Naive thymus-derived CD4-positive, alpha-beta T cell (primary cell): ENCODE results near the gene RAB19. TPM values are rescaled to one million over a fixed set of nuclear protein-coding genes. Genes with fewer than 3 reads are reported as not detected.
A peak's percentile ranks its signal among the peaks of the same experiment; 100 is the strongest.

Source experiments
- ATAC-seq: fragments of 150-1000 bp; cut with Tn5 transposase; 2 replicates; pipeline ENCODE4 v1.10.0; 2021; ENCODE audit warnings: mild to moderate bottlenecking, moderate library complexity
- CTCF ChIA-PET: fragments of 350-600 bp; sonication (Branson Sonifier 250); formaldehyde crosslinking; loops from one replicate; lab custom pipeline; 2021; ENCODE audit warnings: antibody characterized with exemption; lab: Charles Lee
- POLR2A ChIA-PET: fragments of 350-600 bp; sonication (Branson Sonifier 250); formaldehyde crosslinking; loops from one replicate; lab custom pipeline; 2021; ENCODE audit warnings: antibody characterized with exemption, inconsistent platforms; lab: Charles Lee
- DNase-seq, 9 donors: peaks; one replicate each; pipeline versions ENCODE4 v3.0.0 to v3.0.0-alpha.2; 2020 to 2022; ENCODE audit warnings: mixed read lengths in 1 of 9
- H3K27ac ChIP-seq: one replicate; pipeline ENCODE4 v1.7.0; 2013; ENCODE audit warnings: mild to moderate bottlenecking, low read depth, low read length, moderate library complexity
- H3K27me3 ChIP-seq, 2 donors: one replicate each; pipeline ENCODE4 v1.7.0; 2013; ENCODE audit warnings: low read length in 2 of 2, mild to moderate bottlenecking in 2 of 2, moderate library complexity in 2 of 2; ENCODE audit not compliant: control insufficient read depth in 2 of 2, insufficient read depth in 2 of 2
- H3K36me3 ChIP-seq, 3 experiments: 1 replicate in 2 of 3; 2 replicates in 1 of 3; pipeline ENCODE4 v1.7.0; 2013; ENCODE audit warnings: low read length in 3 of 3, mild to moderate bottlenecking in 3 of 3, moderate library complexity in 1 of 3; ENCODE audit not compliant: insufficient read depth in 3 of 3, control insufficient read depth in 2 of 3
- H3K4me1 ChIP-seq, 2 donors: one replicate each; pipeline ENCODE4 v1.7.0; 2013; ENCODE audit warnings: low read length in 2 of 2, mild to moderate bottlenecking in 2 of 2, moderate library complexity in 1 of 2; ENCODE audit not compliant: control insufficient read depth in 2 of 2, insufficient read depth in 2 of 2
- H3K4me3 ChIP-seq: 2 replicates; pipeline ENCODE4 v1.7.0; 2013; ENCODE audit warnings: mild to moderate bottlenecking, low read length
- H3K9me3 ChIP-seq, 3 experiments: 1 replicate in 2 of 3; 2 replicates in 1 of 3; pipeline ENCODE4 v1.7.0; 2013; ENCODE audit warnings: low read length in 3 of 3; ENCODE audit not compliant: control insufficient read depth in 2 of 3
- H3K27ac Mint-ChIP-seq, 9 donors: one replicate each; pipeline ENCODE4 v1.8.0; 2020 to 2022; ENCODE audit warnings: mixed read lengths in 9 of 9, mild to moderate bottlenecking in 8 of 9, moderate library complexity in 5 of 9, inconsistent platforms in 2 of 9
- H3K27me3 Mint-ChIP-seq, 5 donors: one replicate each; pipeline ENCODE4 v1.8.0; 2021 to 2022; ENCODE audit warnings: mixed read lengths in 5 of 5, mild to moderate bottlenecking in 1 of 5
- H3K36me3 Mint-ChIP-seq, 5 donors: one replicate each; pipeline ENCODE4 v1.8.0; 2020 to 2022; ENCODE audit warnings: mixed read lengths in 5 of 5, mild to moderate bottlenecking in 3 of 5, inconsistent platforms in 1 of 5
- H3K4me1 Mint-ChIP-seq, 7 donors: one replicate each; pipeline ENCODE4 v1.8.0; 2020 to 2022; ENCODE audit warnings: mixed read lengths in 7 of 7, mild to moderate bottlenecking in 3 of 7, inconsistent platforms in 1 of 7
- H3K4me3 Mint-ChIP-seq, 10 donors: one replicate each; pipeline ENCODE4 v1.8.0; 2020 to 2022; ENCODE audit warnings: mild to moderate bottlenecking in 10 of 10, mixed read lengths in 10 of 10, moderate library complexity in 6 of 10, inconsistent platforms in 2 of 10
- H3K9me3 Mint-ChIP-seq, 11 donors: one replicate each; pipeline ENCODE4 v1.8.0; 2020 to 2022; ENCODE audit warnings: mixed read lengths in 11 of 11, mild to moderate bottlenecking in 4 of 11, inconsistent platforms in 1 of 11, moderate library complexity in 1 of 11
- intact Hi-C, 2 donors: fragments of 100-400 bp; cut with micrococcal nuclease; formaldehyde crosslinking; loops; one replicate each; pipeline ENCODE4 v1.15.1; 2023
- polyA plus RNA-seq, 2 donors: library from polyadenylated mRNA; unstranded; fragments of 300-500 nt; fragmentation: Illumina TruSeq; gene quantifications; one replicate each; pipeline ENCODE4 v1.2.3, GENCODE V29; 2021
- total RNA-seq, 6 experiments: library from RNA in 5 of 6; stranded (reverse) in 5 of 6; gene quantifications; 1 replicate in 5 of 6; 2 replicates in 1 of 6; pipeline ENCODE4 v1.2.3 and lab custom pipeline; 2021 to 2026

The RAB19 gene
- total RNA-seq (10 to 100 TPM in 1 of 5 experiments, 1 to 10 TPM in 4; 1.8 to 13.3 (median 3.3) TPM), polyA plus RNA-seq (1 to 10 TPM; 3.0 to 3.3 TPM), total RNA-seq (lab: John Stamatoyannopoulos, UW) (4.3 reads per million, percentile 22 among the genes with 10 or more reads in this experiment)

DNA sequence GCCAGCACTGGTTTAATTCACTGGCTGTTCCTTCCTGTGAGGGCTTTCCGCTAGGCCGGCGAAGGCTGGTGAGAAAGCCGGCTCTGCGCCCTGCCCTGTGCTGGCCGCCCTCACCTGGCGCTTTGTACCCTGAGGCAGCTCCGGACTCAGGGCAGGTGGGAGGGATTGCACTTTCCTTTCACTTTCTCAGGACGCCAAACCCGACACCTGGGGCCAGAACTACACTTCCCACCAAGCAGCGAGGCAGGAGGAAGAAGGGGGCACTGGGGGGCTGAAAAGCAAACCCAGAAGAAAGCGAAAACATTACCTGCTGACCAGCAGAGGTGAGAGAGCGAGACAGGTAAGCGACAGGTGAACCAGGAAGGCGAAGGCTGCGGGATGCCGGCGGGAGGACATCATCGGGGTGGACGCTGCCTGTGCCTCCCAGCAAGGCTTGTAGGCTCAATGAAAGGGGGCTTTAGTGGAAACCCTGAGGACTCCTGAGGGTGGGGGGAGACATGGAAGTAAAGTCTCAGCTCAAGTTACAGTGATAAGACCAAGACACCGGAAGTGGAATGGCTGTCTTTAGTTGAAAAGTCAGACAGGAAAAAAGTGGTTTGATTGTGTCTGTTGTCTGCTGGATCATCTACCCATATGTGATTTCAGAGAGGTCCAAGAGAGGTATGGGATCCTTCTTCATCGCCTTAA, at the start of gene RAB19:
Gene RAB19 (plus strand): TSS at position 181 of the 687 bp plus-strand sequence. CDS start 3,589 bp downstream, outside the sequence.
- Mint-ChIP-seq H3K36me3 (peaks cover 3 to 28% (median 12%) of the 10 kb centered on the region in 5 donors), H3K27me3 (peaks cover 0 to 3% (median 0%) of the 10 kb centered on the region in 5 donors), H3K9me3 (peaks cover 0 to 3% (median 0%) of the 10 kb centered on the region in 11 donors), H3K4me1 (peaks cover 13 to 42% (median 29%) of the 10 kb centered on the region in 7 donors), H3K27ac (peak within 1 kb of the TSS; percentile 91 to 99 (median 96)), H3K4me3 (peak within 1 kb of the TSS; percentile 92 to 99 (median 97))
- Histone ChIP-seq H3K27ac (peak within 1 kb of the TSS; percentile 87), H3K4me3 (peak within 1 kb of the TSS; percentile 82), H3K27me3 (no peaks in the 10 kb centered on the region), H3K36me3 (peaks cover 0 to 10% (median 0%) of the 10 kb centered on the region in 3 experiments), H3K4me1 (peaks cover 8 to 11% of the 10 kb centered on the region in 2 donors), H3K9me3 (no peaks in the 10 kb centered on the region)
- ATAC-seq (peak; percentile 87), DNase-seq (peak; percentile 7 to 67 (median 56))
- intact Hi-C loops: loop anchor here (1.0 to 10.0 kb wide), 12 partner anchors 27 to 1939 kb away; partner anchors contain the start of genes MKRN1 (in 2 of the 2), MRPS33 (in 2 of the 2), BRAF (in 1 of the 2) and NDUFB2 (in 1 of the 2)
- POLR2A ChIA-PET: interaction anchor here (1.0 to 2.5 kb wide), 6 partner anchors 13 to 75 kb away, joined by 3 to 13 read pairs (median 4); partner anchors contain the start of gene MKRN1
- CTCF ChIA-PET: no interaction called here

DNA sequence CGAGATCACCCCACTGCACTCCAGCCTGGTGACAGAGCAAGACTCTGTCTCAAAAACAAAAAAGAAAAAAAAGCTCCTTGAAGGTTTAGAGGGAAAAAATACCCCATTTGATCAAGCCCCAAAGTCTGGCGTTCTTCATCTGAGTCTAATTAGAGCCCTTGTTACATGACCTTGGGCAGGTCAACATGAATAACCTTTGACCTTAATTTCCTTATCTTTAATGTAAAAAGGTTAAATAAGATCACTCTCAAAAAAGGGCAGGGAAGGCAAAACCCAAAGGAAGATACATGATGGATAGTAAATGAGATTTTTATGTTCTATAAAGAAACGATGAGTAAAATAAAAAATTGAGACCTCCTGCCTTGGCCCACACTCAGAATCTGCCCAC, 45.8 kb upstream of the RAB19 start:
- Mint-ChIP-seq H3K36me3 (peaks cover 3 to 43% (median 23%) of the 10 kb centered on the region in 5 donors), H3K27ac (peak overlapping the region in 6 of 9 donors; percentile 68 to 99 (median 87)), H3K27me3 (no peaks in the 10 kb centered on the region), H3K9me3 (no peaks in the 10 kb centered on the region), H3K4me1 (peaks cover 14 to 36% (median 25%) of the 10 kb centered on the region in 7 donors), H3K4me3 (peak overlapping the region in 6 of 10 donors; percentile 72 to 91 (median 80))
- Histone ChIP-seq H3K9me3 (no peaks in the 10 kb centered on the region), H3K27ac (no peak overlapping the region), H3K4me3 (no peak overlapping the region), H3K36me3 (peaks cover 0 to 26% (median 0%) of the 10 kb centered on the region in 3 experiments), H3K27me3 (no peaks in the 10 kb centered on the region), H3K4me1 (peaks cover 0 to 7% of the 10 kb centered on the region in 2 donors)
- intact Hi-C loops: loop anchor here in 1 of 2 donors (2.0 kb wide), 1 partner anchor 121 kb away; the partner anchor contains the start of gene MKRN1
- CTCF ChIA-PET: no interaction called here
- DNase-seq (no peak), ATAC-seq (no peak)
- POLR2A ChIA-PET: interaction anchor here (0.6 kb wide), 1 partner anchor 1015 kb away, joined by 3 read pairs; no protein-coding TSS in a partner anchor

DNA sequence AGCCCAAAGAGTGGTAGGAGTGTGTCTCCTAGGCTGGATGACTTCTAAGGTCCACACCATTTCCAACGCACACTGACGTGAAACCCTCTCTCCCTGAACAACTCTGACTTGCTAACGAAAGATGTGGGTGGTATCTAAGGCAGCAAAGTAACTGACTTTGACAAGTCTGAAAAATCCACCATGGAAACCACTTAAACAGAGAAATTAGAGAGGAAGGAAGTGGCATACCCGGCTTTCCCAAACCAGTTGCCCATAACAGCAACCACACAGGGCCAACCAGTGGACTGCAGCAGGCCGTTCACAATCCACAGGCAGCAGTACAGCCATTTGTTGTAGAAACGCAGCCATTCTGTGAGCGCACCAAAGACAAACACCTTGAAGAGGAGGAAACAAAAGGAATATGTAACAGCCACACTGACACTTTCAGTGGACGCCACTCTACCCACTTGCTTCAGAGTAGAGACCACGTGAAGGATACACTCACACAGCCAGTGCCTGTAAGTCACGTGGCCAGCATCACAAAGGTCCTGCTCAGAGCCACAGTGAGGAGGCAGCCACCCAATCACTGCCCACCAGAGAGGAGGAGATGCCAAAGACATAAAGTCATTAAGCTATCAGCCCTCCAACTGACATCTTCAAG, 45.3 kb upstream of the RAB19 start:
- peaks cover 3 to 39% (median 19%) of the 10 kb centered on the region in 5 donors for H3K36me3 Mint-ChIP-seq
- H3K4me1 ChIP-seq: peaks cover 0 to 7% of the 10 kb centered on the region in 2 donors
- peak in 1 of 9 donors; percentile 29 for DNase-seq
- no peaks in the 10 kb centered on the region for H3K9me3 Mint-ChIP-seq
- H3K36me3 ChIP-seq: peaks cover 0 to 21% (median 0%) of the 10 kb centered on the region in 3 experiments
- intact Hi-C loops: loop anchor here in 1 of 2 donors (1.0 to 2.0 kb wide), 2 partner anchors 18 to 120 kb away; partner anchors contain the start of gene MKRN1
- no peaks in the 10 kb centered on the region for H3K9me3 ChIP-seq
- peak; percentile 83 for ATAC-seq
- H3K27me3 ChIP-seq: no peaks in the 10 kb centered on the region
- H3K4me3 ChIP-seq: peak overlapping the region; percentile 29
- peaks cover 14 to 34% (median 25%) of the 10 kb centered on the region in 7 donors for H3K4me1 Mint-ChIP-seq
- peak overlapping the region in 9 of 10 donors; percentile 72 to 92 (median 80) for H3K4me3 Mint-ChIP-seq
- H3K27ac Mint-ChIP-seq: peak overlapping the region in 8 of 9 donors; percentile 5 to 99 (median 86)
- ChIA-PET CTCF (no interaction called here), POLR2A (interaction anchor here (0.6 kb wide), 1 partner anchor 1016 kb away, joined by 3 read pairs; no protein-coding TSS in a partner anchor)
- H3K27ac ChIP-seq: no peak overlapping the region
- H3K27me3 Mint-ChIP-seq: no peaks in the 10 kb centered on the region

DNA sequence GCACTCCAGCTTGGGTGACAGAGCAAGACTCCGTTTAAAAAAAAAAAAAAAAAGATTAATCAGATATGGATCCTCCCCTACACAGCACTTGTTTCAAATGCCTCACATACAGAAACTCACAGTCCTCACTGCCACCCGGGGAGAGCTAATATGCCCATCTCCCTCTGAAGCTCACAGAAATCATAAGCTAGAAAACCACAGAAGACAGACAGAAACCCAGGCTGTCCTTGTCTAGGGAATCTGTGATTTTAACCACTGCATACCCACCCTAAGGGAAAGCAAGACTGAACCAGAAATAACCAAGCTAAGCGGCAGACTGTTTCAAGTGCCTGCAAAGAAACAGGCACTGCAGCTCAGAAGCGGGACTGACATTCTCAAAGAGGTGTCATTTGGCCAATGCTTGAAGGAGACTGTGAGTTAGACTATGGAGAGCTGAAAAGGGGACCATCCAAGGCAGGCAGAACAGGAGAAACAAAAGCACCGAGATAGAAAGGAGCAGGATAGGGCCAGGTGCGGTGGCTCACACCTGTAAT, 43.1 kb upstream of the RAB19 start:
- H3K27ac Mint-ChIP-seq: peak overlapping the region; percentile 9 to 86 (median 49)
- H3K9me3 ChIP-seq: no peaks in the 10 kb centered on the region
- ATAC-seq: no peak
- no peaks in the 10 kb centered on the region for H3K9me3 Mint-ChIP-seq
- no peak for DNase-seq
- peak overlapping the region in 2 of 10 donors; percentile 49 to 61 for H3K4me3 Mint-ChIP-seq
- H3K27ac ChIP-seq: no peak overlapping the region
- H3K36me3 Mint-ChIP-seq: peaks cover 0 to 36% (median 23%) of the 10 kb centered on the region in 5 donors
- H3K4me3 ChIP-seq: no peak overlapping the region
- no peaks in the 10 kb centered on the region for H3K27me3 ChIP-seq
- POLR2A ChIA-PET: interaction anchor here (0.6 kb wide), 1 partner anchor 98 kb away, joined by 3 read pairs; no protein-coding TSS in a partner anchor
- CTCF ChIA-PET: interaction anchor here (0.6 kb wide), 4 partner anchors 56 to 929 kb away, joined by 3 to 6 read pairs (median 6); no protein-coding TSS in a partner anchor
- H3K27me3 Mint-ChIP-seq: no peaks in the 10 kb centered on the region
- intact Hi-C loops: no loop called here
- peaks cover 0 to 7% of the 10 kb centered on the region in 2 donors for H3K4me1 ChIP-seq
- H3K4me1 Mint-ChIP-seq: peaks cover 14 to 41% (median 25%) of the 10 kb centered on the region in 7 donors
- H3K36me3 ChIP-seq: peaks cover 0 to 9% (median 0%) of the 10 kb centered on the region in 3 experiments

- Mint-ChIP-seq H3K9me3 (no peaks in the 10 kb centered on the region), H3K4me3 (no peak overlapping the region), H3K27ac (peak overlapping the region in 1 of 9 donors; percentile 46), H3K4me1 (peaks cover 5 to 27% (median 8%) of the 10 kb centered on the region in 7 donors), H3K27me3 (no peaks in the 10 kb centered on the region), H3K36me3 (peaks cover 5 to 38% (median 26%) of the 10 kb centered on the region in 5 donors)
- ChIA-PET POLR2A (interaction anchor here (0.6 kb wide), 1 partner anchor 9 kb away, joined by 3 read pairs; no protein-coding TSS in a partner anchor), CTCF (no interaction called here)
- H3K4me1 ChIP-seq: no peaks in the 10 kb centered on the region
- DNase-seq: no peak
- no peak overlapping the region for H3K4me3 ChIP-seq
- H3K36me3 ChIP-seq: peaks cover 0 to 24% (median 0%) of the 10 kb centered on the region in 3 experiments
- H3K9me3 ChIP-seq: no peaks in the 10 kb centered on the region
- intact Hi-C loops: no loop called here
- no peaks in the 10 kb centered on the region for H3K27me3 ChIP-seq
- no peak for ATAC-seq
- no peak overlapping the region for H3K27ac ChIP-seq
Measured at GRCh38 chr7:140364819-140365218, 39.0 kb upstream of the RAB19 start.

- Mint-ChIP-seq H3K27ac (peak overlapping the region in 1 of 9 donors; percentile 18), H3K36me3 (peaks cover 5 to 37% (median 28%) of the 10 kb centered on the region in 5 donors), H3K9me3 (no peaks in the 10 kb centered on the region), H3K4me1 (peaks cover 0 to 31% (median 6%) of the 10 kb centered on the region in 7 donors), H3K4me3 (no peak overlapping the region), H3K27me3 (no peaks in the 10 kb centered on the region)
- ChIA-PET POLR2A (no interaction called here), CTCF (no interaction called here)
- no peaks in the 10 kb centered on the region for H3K4me1 ChIP-seq
- H3K4me3 ChIP-seq: no peak overlapping the region
- peaks cover 0 to 24% (median 0%) of the 10 kb centered on the region in 3 experiments for H3K36me3 ChIP-seq
- intact Hi-C loops: no loop called here
- no peak overlapping the region for H3K27ac ChIP-seq
- ATAC-seq: no peak
- no peak for DNase-seq
- no peaks in the 10 kb centered on the region for H3K27me3 ChIP-seq
- no peaks in the 10 kb centered on the region for H3K9me3 ChIP-seq
Measured at GRCh38 chr7:140367528-140367927, 36.3 kb upstream of the RAB19 start.
